MM.1S (cell line): ENCODE data around the gene NBAS.

Experiments used
- DNase-seq: peaks from one replicate; pipeline ENCODE4 v3.0.0-alpha.2; 2015
- H2AFZ ChIP-seq: fragments of 300-600 bp; sonication (generic); 2 replicates; pipeline ENCODE4 v1.6.0; 2016; ENCODE audit warnings: antibody characterized with exemption, low read length
- H3F3A ChIP-seq: fragments of 300-600 bp; sonication (generic); 2 replicates; pipeline ENCODE4 v1.6.1; 2016; ENCODE audit warnings: mild to moderate bottlenecking, antibody characterized with exemption, low read length, moderate library complexity, mixed read lengths; ENCODE audit not compliant: insufficient read depth
- H3K27ac ChIP-seq: fragments of 300-600 bp; sonication (generic); 2 replicates; pipeline ENCODE4 v1.5.1; 2016; ENCODE audit warnings: mild to moderate bottlenecking, low read length
- H3K27me3 ChIP-seq: fragments of 300-600 bp; sonication (generic); replicated peaks from 2 replicates; pipeline ENCODE4 v1.6.0; 2016; ENCODE audit warnings: low read length; ENCODE audit not compliant: insufficient read depth
- H3K36me3 ChIP-seq: fragments of 300-600 bp; sonication (generic); replicated peaks from 2 replicates; pipeline ENCODE4 v1.6.1; 2016; ENCODE audit warnings: mild to moderate bottlenecking, low read length, mixed read lengths; ENCODE audit not compliant: insufficient read depth
- H3K4me1 ChIP-seq: fragments of 300-600 bp; sonication (generic); 2 replicates; pipeline ENCODE4 v1.6.1; 2016; ENCODE audit warnings: low read length, mixed read lengths
- H3K4me2 ChIP-seq: fragments of 300-600 bp; sonication (generic); 2 replicates; pipeline ENCODE4 v1.6.0; 2016; ENCODE audit warnings: low read depth, low read length
- H3K4me3 ChIP-seq: fragments of 300-600 bp; sonication (generic); 2 replicates; pipeline ENCODE4 v1.5.1; 2016; ENCODE audit warnings: low read length, mixed read lengths
- H3K79me2 ChIP-seq: fragments of 300-600 bp; sonication (generic); 2 replicates; pipeline ENCODE4 v1.6.1; 2016; ENCODE audit warnings: mixed run types, low read length, mixed read lengths
- H3K9ac ChIP-seq: fragments of 300-600 bp; sonication (generic); 2 replicates; pipeline ENCODE4 v1.6.1; 2016; ENCODE audit warnings: low read length, mixed read lengths
- H3K9me2 ChIP-seq: fragments of 300-600 bp; sonication (generic); replicated peaks from 2 replicates; pipeline ENCODE4 v1.6.1; 2016; ENCODE audit warnings: mild to moderate bottlenecking, low read length, mixed read lengths; ENCODE audit not compliant: insufficient read depth
- H3K9me3 ChIP-seq: fragments of 300-600 bp; sonication (generic); replicated peaks from 2 replicates; pipeline ENCODE4 v1.6.1; 2016; ENCODE audit warnings: mild to moderate bottlenecking, low read length, mixed read lengths; ENCODE audit not compliant: insufficient read depth
- H4K20me1 ChIP-seq: fragments of 300-600 bp; sonication (generic); 2 replicates; pipeline ENCODE4 v1.6.1; 2016; ENCODE audit warnings: mild to moderate bottlenecking, low read length, moderate library complexity, mixed read lengths; ENCODE audit not compliant: insufficient read depth
- CTCF ChIP-seq: fragments of 300-600 bp; sonication (generic); IDR thresholded peaks from 2 replicates; pipeline ENCODE4 v1.5.1; 2016; ENCODE audit warnings: antibody characterized with exemption, low read length, mixed read lengths
- EZH2 ChIP-seq: fragments of 300-600 bp; sonication (generic); optimal IDR thresholded peaks from 2 replicates; pipeline ENCODE3; 2017; ENCODE audit warnings: low read depth, mild to moderate bottlenecking, antibody characterized with exemption, low read length, mixed read lengths
- EZH2phosphoT487 ChIP-seq: fragments of 300-600 bp; sonication (generic); IDR thresholded peaks from 2 replicates; pipeline ENCODE4 v1.6.1; 2018; ENCODE audit warnings: antibody characterized with exemption, low read length

NBAS gene

DNA sequence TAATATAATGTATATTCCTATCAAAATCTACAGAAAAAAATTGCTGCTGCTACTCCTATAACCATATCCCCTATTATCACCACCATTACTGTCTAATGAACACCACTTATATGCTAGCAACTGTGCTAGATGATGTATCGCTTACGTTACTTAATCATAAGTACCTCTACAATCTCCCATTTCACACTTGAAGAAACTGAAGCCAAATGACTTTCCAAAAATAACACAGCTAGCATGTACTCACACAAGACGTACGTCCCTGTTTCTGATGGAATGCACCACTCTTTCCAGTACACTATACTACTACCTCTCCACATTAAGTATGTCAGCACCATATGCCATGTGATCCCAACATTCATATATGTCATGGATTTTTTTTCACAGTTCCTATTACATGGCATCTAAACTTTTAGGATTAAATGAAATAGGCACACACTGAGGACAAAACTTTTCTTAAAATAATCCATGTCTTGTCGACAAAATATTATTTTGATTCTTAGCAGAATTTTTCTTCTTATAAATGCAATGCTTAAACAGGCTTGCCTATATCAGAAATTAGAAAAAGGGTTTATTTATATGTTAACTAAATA, 112.8 kb downstream of the NBAS start:
- Histone ChIP-seq H3K9me3 (no peaks in the 10 kb centered on the region), H3F3A (no peaks in the 10 kb centered on the region), H3K4me3 (no peak overlapping the region), H2AFZ (no peak overlapping the region), H3K27me3 (no peaks in the 10 kb centered on the region), H3K27ac (no peak overlapping the region), H3K36me3 (no peaks in the 10 kb centered on the region), H3K79me2 (no peaks in the 10 kb centered on the region), H3K9ac (no peak overlapping the region), H4K20me1 (no peaks in the 10 kb centered on the region), H3K4me2 (no peak overlapping the region), H3K4me1 (no peaks in the 10 kb centered on the region), H3K9me2 (no peaks in the 10 kb centered on the region)
- no peak for TF ChIP-seq CTCF
- no peak for TF ChIP-seq EZH2phosphoT487
- TF ChIP-seq EZH2: no peak
- DNase-seq: no peak

DNA sequence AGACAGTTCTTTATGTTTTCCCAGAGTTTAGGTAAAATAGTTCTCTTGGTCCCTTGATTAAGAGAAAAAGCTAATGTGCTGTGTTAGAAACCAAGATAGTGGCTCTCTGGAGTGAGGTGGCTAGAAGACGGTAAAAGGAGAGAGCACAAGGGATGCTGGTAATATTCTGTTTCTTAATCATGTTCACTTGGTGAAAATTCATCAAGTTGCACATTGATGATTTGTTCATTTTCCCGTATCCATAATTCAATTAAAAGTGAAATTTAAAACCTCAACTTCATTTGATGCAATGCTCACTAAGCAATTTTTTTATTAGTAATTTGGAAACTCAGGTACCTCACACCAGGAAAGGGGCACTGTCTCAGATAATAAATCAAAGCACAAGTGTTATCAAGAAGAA, 113.8 kb downstream of the NBAS start:
- H2AFZ ChIP-seq: no peak overlapping the region
- H3K9me2 ChIP-seq: no peaks in the 10 kb centered on the region
- H3K9me3 ChIP-seq: no peaks in the 10 kb centered on the region
- no peaks in the 10 kb centered on the region for H3K27me3 ChIP-seq
- no peak overlapping the region for H3K9ac ChIP-seq
- H3K27ac ChIP-seq: no peak overlapping the region
- TF ChIP-seq EZH2phosphoT487 (no peak), CTCF (no peak), EZH2 (no peak)
- H4K20me1 ChIP-seq: no peaks in the 10 kb centered on the region
- no peak for DNase-seq
- H3K4me1 ChIP-seq: no peaks in the 10 kb centered on the region
- no peak overlapping the region for H3K4me2 ChIP-seq
- no peak overlapping the region for H3K4me3 ChIP-seq
- no peaks in the 10 kb centered on the region for H3K36me3 ChIP-seq
- H3K79me2 ChIP-seq: no peaks in the 10 kb centered on the region
- H3F3A ChIP-seq: no peaks in the 10 kb centered on the region

- H2AFZ ChIP-seq: no peak overlapping the region
- H3K4me2 ChIP-seq: no peak overlapping the region
- H3K9me3 ChIP-seq: no peaks in the 10 kb centered on the region
- H3K36me3 ChIP-seq: no peaks in the 10 kb centered on the region
- H3K27me3 ChIP-seq: no peaks in the 10 kb centered on the region
- H3K27ac ChIP-seq: no peak overlapping the region
- no peak for DNase-seq
- H3F3A ChIP-seq: no peaks in the 10 kb centered on the region
- no peaks in the 10 kb centered on the region for H3K79me2 ChIP-seq
- TF ChIP-seq EZH2: no peak
- no peak for TF ChIP-seq EZH2phosphoT487
- TF ChIP-seq CTCF: no peak
- no peaks in the 10 kb centered on the region for H3K9me2 ChIP-seq
- H3K9ac ChIP-seq: no peak overlapping the region
- H3K4me3 ChIP-seq: no peak overlapping the region
- no peaks in the 10 kb centered on the region for H4K20me1 ChIP-seq
- no peaks in the 10 kb centered on the region for H3K4me1 ChIP-seq
These were observed 114.2 kb downstream of the NBAS start for GRCh38 chr2:15446961-15447360.
